HG03342 (cell line): ENCODE measurements around the gene C20orf96.
"Not testable (repeated sequence)": the region's sequence is repeated elsewhere in the genome, so short reads cannot be mapped to it uniquely, and the experiment has no call there.

Experiments used
- ATAC-seq: cut with Tn5 transposase; IDR thresholded peaks from one replicate; pipeline ENCODE4 v1.9.1; 2021; ENCODE audit warnings: mild to moderate bottlenecking, moderate library complexity; ENCODE audit not compliant: unreplicated experiment

The C20orf96 gene, protein sequence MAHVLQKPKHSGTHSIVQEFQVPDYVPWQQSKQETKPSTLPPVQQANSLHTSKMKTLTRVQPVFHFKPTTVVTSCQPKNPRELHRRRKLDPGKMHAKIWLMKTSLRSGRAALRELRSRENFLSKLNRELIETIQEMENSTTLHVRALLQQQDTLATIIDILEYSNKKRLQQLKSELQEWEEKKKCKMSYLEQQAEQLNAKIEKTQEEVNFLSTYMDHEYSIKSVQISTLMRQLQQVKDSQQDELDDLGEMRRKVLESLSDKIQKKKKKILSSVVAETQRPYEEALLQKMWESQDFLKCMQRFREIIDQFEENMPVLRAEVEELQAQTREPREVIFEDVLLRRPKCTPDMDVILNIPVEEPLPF

DNA sequence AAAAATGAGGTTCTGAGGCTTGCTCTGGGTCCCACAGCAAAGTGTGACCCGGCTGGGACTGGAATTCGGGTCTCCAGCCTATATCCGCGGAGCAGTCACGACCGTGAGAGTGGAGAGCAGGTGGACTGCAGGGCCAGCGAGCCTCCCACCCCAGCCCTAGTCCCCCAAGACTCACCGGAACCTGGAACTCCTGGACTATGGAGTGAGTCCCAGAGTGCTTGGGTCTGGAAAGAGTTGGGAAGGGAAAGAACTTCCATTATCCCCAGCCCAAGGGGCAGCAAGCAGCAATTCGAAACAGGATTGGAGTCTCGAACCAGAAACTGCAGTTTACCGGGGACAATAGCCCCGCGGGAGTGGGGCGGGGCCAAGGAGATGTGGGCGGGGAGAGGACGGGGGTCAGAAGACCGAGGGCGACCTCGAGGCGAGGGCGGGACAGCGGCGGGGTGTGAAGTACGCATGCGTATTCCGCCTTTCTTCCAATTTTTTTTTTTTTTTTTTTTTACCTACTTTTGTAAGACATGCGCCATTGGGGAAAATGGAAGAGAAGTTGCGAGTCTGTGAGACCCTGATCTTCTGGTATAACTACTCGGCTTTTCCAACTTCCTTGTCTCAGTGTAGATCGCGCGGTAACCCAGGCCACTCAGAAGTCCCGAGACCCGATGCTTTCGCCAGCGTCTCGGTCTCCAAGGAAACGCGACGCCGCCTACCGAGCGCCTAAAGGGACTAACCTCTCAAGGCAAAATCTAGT lies at the start of gene C20orf96:
C20orf96 (minus strand) TSS at position 667 of the 748 bp plus-strand sequence; CDS start at position 527, 140 bp downstream.
- ATAC-seq: peak; percentile 88

DNA sequence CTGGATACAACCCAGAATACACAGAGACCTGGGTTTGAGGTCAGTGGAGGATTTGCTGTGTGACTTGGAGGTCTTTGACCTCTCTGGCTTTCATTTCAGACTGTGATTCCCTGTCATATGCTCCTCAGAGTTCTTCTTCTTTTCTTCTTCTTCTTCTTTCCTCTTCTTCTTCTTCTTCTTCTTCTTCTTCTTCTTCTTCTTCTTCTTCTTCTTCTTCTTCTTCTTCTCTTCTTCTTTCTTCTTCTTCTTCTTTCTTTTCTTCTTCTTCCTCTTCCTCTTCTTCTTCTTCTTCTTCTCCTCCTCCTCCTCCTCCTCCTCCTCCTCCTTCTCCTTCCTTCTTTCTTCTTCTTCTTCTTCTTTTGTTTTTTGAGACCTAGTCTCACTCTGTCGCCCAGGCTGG lies 45.5 kb upstream of the C20orf96 start:
- not testable (repeated sequence) for ATAC-seq

DNA sequence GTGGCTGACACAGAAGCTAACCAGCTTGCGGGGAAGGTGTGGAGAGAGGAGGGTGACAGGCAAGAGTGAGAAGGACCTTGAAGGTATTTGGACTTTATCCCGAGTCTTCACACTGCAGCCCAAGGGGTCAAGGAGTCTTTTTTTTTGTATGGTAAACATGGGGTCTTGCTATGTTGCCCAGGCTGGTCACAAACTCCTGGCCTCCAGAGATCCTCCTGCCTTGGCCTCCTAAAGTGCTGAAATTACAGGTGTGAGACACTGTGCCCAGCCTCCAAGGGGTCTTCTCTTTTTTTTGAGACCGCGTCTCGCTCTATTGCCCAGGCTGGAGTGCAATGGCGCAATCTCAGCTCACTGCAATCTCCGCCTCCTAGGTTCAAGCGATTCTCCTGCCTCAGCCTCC lies 44.0 kb upstream of the C20orf96 start:
- no peak for ATAC-seq

DNA sequence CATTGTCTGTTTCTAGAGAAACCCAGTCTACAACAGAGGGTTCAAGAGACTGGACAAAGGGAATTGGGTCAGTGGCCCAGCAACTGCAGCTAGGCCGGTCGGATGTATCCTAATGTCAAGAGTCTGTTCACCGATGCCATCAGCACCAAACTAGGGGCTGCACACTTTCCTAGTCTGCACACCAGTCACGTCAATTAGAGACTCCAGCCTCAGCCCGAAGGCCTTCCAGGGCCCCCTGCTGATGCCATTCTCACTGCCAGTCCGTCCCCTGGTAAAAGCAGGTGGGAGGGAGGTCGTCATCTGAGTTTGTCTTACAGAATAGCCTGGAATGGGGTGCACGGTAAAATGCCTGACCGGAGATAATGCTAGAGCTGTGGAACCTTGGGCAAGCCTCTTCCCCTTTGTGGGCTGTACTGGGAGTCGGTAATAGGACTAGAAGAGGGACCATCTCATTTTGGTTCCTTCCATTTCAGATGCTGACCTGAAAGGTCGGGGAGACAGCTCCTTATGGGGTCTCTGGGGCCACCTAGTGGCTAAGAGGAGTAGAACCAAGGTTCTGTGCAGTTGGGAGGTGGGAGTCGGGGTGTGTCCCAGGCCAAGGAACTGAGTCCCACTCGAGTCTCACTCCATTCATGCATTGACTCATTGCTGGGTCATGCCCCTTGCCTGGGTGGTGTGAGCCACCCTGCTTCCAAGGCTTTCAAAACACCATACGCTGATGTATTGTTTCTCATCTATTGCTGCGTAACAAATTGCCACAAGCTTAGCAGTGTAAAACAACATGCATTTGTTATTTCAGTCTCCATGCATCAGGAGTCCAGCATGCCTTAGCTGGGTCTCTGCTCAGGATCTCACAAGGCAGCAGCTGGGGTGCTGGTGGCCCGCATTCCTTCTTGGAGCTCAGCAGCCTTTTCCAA lies 39.9 kb upstream of the C20orf96 start:
- no peak for ATAC-seq

DNA sequence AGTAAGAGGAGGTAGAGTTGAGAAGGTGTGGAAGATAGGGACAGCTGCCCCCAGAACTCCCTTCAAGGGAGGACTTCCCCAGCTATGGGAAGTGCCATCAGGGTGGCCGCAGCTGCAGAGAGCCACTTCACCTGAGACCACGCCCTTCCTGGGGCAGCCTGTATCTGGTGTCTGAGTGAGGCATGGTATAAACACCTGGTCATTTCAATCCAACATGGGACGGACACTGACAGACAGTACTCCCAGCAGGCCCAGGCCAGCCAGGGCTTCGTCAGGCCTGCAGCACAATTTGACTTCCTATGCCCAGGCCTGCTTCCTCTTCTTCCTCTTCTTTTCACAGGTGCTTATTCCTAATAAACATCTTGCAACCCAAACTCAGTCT lies 39.3 kb upstream of the C20orf96 start:
- no peak for ATAC-seq

DNA sequence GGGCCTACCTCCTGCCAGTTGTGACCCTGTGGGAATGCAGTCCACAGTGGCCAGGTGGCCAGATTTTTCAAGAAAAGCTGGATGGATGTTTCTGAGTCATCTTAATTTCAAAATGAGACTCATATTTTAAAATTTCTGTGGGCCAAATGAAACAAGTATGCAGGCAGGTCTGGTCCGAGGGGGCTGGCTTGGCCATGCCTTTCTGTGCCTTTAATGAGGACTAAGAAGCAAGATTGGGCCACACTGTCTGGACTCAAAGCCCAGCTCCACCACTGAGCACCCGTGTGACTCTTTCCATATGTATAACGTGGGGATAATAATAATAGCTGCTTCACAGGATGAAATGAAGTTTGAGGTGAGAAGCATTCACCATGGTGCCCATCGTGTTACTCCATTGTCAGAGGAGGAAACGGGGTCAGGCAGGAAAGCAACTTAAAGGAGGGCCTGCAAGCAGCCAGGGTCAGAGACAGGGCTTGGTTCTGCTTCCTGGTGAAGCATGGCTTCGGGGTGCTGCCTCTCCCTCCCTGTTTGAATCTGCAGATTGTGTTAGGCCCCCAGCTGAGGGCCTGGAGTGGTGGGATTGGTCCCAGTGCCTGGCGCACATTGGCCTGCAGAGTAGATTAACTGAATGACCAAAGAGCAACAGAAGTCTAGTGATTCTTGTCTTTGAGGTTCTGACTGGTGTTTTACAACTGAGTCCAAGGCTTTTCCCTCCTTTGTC lies 38.6 kb upstream of the C20orf96 start:
- ATAC-seq: no peak

DNA sequence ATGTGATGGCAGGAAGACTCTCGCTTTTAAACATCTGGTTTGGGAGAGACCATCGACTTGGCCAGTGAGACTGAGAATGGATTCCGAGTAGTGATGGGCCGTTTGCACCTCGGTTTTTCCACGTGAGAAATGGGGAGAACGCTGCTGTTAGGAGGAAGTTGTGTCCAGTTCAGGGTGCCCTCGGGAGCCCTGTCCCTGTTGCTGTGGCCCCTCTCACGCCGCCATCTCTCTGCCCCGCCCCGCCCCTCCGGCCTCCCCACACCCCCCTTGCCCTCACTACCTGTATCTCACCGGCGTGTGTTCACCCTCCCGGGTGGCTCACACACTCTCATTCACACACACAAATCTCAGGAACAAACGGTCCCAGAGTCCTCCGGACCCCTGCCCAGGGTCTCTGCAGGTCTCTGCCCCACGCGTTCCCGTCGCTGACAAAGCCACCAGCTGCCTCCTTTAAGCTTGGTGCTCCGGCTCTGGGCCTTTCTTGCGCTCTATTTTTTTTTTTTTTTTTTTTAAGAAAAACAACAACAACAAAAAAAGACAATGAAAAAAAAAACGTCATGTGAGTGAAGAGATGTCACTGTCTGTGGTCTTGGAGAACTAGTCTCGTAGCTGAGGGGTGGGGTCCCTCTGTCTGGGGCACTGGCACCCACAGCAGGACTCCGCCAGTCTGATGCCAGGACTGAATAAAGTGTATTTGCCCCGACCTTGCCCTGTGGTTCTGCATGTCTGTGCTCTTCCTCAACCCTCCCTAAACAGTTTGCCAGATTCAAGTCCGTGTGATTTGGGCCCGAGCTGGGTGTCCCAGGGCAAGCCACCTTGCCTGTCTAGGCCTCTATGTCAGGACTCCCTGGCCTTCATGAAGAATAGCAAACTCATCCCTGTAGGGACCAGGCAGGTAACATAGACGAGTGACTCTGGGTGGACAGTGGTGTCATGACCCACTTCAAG lies 37.8 kb upstream of the C20orf96 start:
- no peak for ATAC-seq

DNA sequence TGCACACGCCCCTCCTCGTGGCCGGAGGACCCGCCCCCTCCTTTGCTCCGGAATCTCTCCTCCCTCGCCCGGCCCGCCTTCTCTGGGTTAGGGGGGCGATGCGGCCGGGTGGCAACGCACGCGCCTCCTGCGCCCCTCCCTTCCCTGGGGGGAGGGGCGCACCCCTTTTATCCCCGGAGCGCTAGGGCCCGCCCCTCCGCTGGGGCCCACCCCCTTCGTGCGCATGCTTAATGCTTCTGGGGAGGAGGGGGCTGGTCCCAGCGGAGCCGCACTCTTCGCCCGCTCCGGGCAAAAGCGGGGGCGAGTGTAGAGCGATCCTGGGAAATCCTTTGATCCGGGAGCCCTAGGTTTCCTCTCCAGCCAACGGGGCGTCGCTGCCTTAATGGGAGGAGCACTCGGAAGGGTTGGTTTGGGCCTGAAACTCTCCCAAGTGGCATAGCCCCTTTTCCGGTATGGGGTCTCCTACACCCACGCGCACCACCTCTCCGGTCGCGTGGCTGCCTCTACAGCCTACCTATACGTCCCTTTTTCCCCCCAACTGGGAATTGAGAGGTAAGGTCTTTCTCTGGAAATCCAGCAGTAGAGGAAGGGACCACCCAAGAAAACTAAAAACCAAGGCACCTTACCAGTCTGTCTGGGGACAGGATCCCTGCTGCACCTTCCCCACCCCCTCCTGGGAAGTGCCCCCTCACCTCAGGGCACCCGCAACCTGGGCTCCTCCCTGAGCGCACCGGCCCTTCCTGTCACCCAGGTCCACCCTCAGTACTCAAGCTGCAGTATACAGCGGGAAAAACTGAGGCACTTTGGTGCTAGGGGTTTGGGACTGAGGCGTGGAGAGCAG lies 36.9 kb upstream of the C20orf96 start:
- no peak for ATAC-seq

DNA sequence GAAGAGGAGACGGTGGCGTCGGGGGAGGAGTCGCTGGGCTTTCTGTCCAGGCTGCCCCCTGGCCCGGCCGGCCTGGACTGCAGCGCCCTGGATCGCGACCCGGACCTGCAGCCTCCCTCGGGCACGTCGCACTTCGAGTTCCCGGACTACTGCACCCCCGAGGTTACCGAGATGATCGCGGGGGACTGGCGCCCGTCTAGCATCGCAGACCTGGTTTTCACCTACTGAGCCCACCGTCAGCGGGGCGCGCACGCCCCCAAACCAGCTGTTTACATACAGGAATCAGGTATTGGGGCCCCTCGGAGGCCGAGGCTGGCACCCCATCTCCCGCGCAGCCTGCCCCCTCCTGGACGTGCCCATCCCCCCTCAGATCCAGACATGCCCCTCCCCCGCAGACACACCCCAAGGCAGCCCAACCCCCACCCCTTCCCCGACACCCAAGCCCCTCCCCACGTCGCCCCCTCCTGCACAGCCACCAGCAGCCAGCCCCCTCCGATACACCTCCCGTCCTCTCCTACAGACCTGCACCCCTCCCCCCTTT lies 36.2 kb upstream of the C20orf96 start:
- ATAC-seq: no peak

DNA sequence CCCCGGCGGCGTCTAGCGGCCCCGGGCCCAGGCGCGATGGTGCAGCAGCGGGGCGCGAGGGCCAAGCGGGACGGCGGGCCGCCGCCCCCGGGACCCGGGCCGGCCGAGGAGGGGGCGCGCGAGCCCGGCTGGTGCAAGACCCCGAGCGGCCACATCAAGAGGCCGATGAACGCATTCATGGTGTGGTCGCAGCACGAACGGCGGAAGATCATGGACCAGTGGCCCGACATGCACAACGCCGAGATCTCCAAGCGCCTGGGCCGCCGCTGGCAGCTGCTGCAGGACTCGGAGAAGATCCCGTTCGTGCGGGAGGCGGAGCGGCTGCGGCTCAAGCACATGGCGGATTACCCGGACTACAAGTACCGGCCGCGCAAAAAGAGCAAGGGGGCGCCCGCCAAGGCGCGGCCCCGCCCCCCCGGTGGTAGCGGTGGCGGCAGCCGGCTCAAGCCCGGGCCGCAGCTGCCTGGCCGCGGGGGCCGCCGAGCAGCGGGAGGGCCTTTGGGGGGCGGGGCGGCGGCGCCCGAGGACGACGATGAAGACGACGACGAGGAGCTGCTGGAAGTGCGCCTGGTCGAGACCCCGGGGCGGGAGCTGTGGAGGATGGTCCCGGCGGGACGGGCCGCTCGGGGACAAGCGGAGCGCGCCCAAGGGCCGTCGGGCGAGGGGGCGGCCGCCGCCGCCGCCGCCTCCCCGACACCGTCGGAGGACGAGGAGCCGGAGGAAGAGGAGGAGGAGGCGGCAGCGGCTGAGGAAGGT lies 35.5 kb upstream of the C20orf96 start:
- ATAC-seq: no peak

DNA sequence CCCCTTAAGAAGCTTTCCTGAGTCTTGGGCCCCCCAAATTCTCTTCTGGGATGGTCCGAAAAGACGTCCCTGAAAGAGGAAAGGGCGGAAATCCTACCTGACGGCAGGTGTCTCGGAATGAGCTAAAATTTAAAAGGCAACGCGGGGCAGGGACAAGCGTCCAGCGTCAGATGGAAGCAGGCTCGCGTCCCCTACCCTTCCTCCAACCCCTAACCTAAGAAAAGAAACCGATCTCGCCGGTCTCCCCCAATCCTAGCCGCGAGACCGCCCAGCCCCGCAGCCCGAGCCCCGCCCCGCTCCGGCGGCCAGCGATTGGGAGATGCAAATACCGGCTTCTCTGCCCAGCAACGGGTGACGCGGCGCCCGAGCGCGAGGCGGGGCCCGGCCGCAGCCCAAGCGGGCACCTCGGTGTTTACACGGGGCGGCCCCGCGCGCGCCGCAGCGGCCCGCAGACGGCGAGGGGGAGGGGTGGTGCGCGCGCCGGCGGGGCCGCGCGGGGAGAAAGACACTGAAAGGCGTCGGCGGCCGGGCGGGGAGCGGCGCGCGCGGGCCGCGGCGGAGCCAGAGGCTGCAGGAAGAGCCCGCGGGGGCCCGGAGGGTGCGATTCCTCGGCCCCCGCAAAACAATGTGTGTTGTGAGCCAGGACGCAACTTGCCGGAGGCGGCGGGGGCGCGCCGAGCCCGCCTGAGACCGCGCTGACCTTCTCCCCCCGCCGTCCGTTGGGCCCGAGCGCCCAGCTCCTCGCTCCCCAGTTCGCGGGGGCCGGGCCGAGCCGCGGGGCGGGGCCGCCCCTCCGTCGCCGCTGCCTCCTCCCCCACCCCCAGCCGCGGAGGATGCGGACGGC lies 34.7 kb upstream of the C20orf96 start, which contains the start of gene SOX12:
SOX12 (plus strand) TSS at position 508 of the 844 bp plus-strand sequence. CDS start 373 bp downstream, outside the sequence.
- ATAC-seq: peak; percentile 70

DNA sequence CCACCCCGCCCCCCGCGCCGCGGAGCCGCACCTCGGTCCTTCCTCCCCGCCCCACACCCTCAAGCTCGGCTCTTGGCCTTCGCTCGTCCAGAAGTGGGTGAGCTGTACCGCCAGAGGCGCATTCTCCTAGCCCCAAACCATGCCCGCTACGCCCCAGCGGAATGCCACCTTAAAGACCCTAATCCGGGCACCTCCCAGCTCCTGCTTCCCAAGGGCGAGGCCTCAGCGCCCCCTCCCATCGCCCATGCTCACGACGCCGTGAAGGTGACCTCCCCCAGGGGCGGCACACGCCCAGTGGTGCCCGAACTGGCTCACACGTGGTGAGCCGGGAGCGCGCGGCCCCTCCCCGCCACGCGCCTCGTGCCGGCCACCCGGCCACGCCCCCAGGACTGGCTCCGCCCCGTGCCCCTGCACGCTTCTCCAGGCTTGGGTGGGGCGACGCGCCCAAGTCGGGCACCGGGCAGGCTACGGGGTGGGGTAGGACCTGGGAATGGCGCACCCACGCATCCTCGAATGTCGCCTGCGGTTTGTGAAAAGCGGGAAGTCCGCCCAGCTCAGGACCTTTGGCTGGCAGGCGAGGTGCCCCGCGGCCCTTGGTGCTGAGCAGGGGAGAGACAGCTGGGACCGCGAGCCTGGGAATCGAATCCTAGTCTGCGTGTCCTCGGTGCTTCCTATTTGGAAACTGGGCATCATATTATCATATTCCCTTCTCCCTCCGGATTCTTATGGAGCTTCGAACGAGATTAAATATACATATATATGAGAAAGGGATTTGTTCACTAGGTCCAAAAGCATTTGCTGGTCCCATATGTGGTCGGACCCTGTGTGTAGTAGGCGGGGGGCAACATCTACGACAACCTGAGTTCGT lies 33.9 kb upstream of the C20orf96 start:
- peak; percentile 45 for ATAC-seq

DNA sequence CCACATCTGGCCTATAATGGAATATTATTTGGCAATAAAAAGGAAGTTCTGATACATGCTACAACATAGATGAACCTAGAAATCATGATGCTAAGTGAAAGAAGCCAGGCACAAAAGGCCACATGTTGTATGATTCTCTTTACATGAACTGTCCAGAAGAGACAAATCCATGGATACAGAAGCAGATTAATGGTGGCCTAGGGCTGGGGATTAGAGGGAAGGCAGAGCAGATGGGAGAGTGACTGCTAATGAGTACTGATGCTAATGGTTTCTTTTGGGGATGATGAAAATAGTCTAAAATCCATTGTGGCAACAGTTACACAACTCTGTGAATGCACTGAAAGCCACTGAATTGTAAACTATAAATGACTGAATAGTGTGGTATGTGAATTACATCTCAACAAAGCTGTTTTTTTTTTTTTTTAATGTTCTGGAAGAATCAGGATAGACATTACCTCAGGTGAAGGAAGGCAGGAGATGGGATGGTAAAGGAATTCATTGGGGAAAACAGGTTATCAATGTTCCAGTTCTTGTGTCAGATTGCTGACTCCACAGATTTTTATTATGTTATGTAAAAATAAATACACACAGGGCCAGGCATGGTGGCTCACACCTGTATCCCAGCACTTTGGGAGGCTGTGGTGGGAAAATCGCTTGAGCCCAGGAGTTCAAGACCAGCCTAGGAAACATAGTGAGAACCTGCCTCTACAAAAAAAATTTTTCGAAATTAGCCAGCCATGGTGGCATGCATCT lies 25.9 kb upstream of the C20orf96 start:
- no peak for ATAC-seq

DNA sequence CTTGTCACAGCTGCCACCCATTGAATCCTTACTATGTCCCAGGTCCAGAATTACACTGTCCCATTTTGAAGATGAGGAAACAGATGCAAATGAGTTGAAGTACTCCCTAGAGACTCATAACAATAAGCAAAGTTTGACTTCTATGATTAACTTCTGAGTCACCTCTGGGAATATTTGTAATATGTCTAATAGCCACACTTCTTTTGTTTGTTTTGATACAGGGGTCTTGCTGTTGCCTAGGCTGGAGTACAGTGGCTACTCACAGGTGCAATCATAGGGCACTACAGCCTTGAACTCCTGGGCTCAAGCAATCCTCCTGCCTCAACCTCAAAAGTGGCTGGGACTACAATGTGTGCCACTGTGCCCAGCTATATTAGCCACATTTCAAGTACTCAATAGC lies 23.4 kb upstream of the C20orf96 start:
- no peak for ATAC-seq

DNA sequence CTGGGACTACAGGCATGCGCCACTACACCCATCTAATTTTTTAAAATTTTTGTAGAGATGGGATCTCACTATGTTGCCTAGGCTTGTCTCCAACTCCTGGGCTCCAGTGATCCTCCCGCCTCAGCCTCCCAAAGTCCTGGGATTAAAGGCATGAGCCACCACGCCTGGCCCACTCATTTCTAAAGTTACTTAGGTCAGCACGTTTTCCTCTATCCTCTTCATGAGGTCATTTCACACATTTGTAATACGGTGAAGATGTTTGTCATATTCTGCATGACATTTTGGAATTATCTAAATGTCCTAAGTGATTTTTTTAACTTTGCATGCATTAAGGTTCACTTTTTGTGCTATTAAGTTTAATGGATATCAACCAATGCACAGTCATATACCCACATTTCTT lies 22.9 kb upstream of the C20orf96 start:
- no peak for ATAC-seq
